MCF 10A (cell line): ENCODE measurements around the gene PCNX1. TPM values are rescaled to one million over a fixed set of nuclear protein-coding genes. Genes with fewer than 3 reads are reported as not detected.

Experiments used
- BruUV-seq: library from RNA; stranded (reverse); fragments of 400-500 nt; replicated peaks from 2 replicates; lab custom pipeline; 2021; lab: Mats Ljungman, UMichigan
- CTCF ChIA-PET: fragments of 300-600 bp; sonication (Branson Sonifier 250); formaldehyde crosslinking; extraction: SDS; loops from one replicate; lab custom pipeline; 2021; ENCODE audit warnings: antibody characterized with exemption, inconsistent platforms; lab: Yijun Ruan, JAX
- POLR2A ChIA-PET: fragments of 300-600, 350-650 bp; sonication (Branson Sonifier 250); formaldehyde crosslinking; extraction: SDS; loops from one replicate; lab custom pipeline; 2020; ENCODE audit warnings: antibody characterized with exemption, inconsistent platforms; lab: Yijun Ruan, JAX
- DNase-seq: peaks from one replicate; pipeline ENCODE4 v3.0.0-alpha.2; 2018; ENCODE audit not compliant: unreplicated experiment
- H3K27ac Mint-ChIP-seq: one replicate; pipeline ENCODE4 v1.8.0; 2022; ENCODE audit warnings: mild to moderate bottlenecking, low read depth, mixed read lengths; ENCODE audit not compliant: unreplicated experiment
- H3K27me3 Mint-ChIP-seq: one replicate; pipeline ENCODE4 v1.8.0; 2022; ENCODE audit warnings: mixed read lengths; ENCODE audit not compliant: insufficient read depth, unreplicated experiment
- H3K36me3 Mint-ChIP-seq: one replicate; pipeline ENCODE4 v1.8.0; 2022; ENCODE audit warnings: mild to moderate bottlenecking, moderate library complexity, mixed read lengths; ENCODE audit not compliant: insufficient read depth, unreplicated experiment
- H3K4me1 Mint-ChIP-seq: one replicate; pipeline ENCODE4 v1.8.0; 2022; ENCODE audit warnings: mixed read lengths; ENCODE audit not compliant: insufficient read depth, unreplicated experiment
- H3K4me3 Mint-ChIP-seq: one replicate; pipeline ENCODE4 v1.8.0; 2022; ENCODE audit warnings: mild to moderate bottlenecking, moderate library complexity, mixed read lengths; ENCODE audit not compliant: unreplicated experiment
- H3K9me3 Mint-ChIP-seq: one replicate; pipeline ENCODE4 v1.8.0; 2022; ENCODE audit warnings: mixed read lengths; ENCODE audit not compliant: unreplicated experiment
- CTCF ChIP-seq: fragments of 200-600 bp; IDR thresholded peaks from one replicate; pipeline ENCODE4 v1.8.0; 2022; ENCODE audit warnings: antibody characterized with exemption, mild to moderate bottlenecking; ENCODE audit not compliant: unreplicated experiment
- intact Hi-C: fragments of 100-400 bp; cut with micrococcal nuclease; formaldehyde crosslinking; loops from 2 replicates; pipeline ENCODE4 v1.14.1; 2022
- total RNA-seq: library from RNA; stranded (reverse); gene quantifications from 2 replicates; pipeline ENCODE4 v1.2.3, GENCODE V29; 2022

PCNX1 gene
- total RNA-seq, 1 experiment from 2014 or later = 55.6 TPM

- Mint-ChIP-seq H3K9me3 (no peaks in the 10 kb centered on the region), H3K27ac (no peak overlapping the region), H3K4me3 (peak overlapping the region; percentile 29), H3K4me1 (peaks cover 46% of the 10 kb centered on the region), H3K36me3 (peaks cover 6% of the 10 kb centered on the region), H3K27me3 (no peaks in the 10 kb centered on the region)
- no TSS peak for BruUV-seq
- ChIA-PET CTCF (no interaction called here), POLR2A (interaction anchor here (0.6 to 2.8 kb wide), 5 partner anchors 9 to 111 kb away, joined by 3 to 53 read pairs (median 8); partner anchors contain the start of gene PCNX1)
- TF ChIP-seq CTCF = no peak
- intact Hi-C loops = no loop called here
- DNase-seq = peak; percentile 84
These were observed 14.4 kb downstream of the PCNX1 start for GRCh38 chr14:70921669-70922068.

- TF ChIP-seq CTCF = no peak
- POLR2A ChIA-PET = no interaction called here
- CTCF ChIA-PET = interaction anchor here (1.1 to 1.9 kb wide), 2 partner anchors 9 to 18 kb away, joined by 4 to 6 read pairs; partner anchors contain the start of gene PCNX1
- Mint-ChIP-seq H3K27me3 (no peaks in the 10 kb centered on the region), H3K4me3 (no peak overlapping the region), H3K27ac (no peak overlapping the region), H3K36me3 (no peaks in the 10 kb centered on the region), H3K9me3 (no peaks in the 10 kb centered on the region), H3K4me1 (peaks cover 38% of the 10 kb centered on the region)
- intact Hi-C loops = no loop called here
- no peak for DNase-seq
- BruUV-seq = no TSS peak
These were observed 17.3 kb downstream of the PCNX1 start for GRCh38 chr14:70924521-70924920.

GRCh38 chr14:70926235-70926830 is 19.1 kb downstream of the PCNX1 start:
- Mint-ChIP-seq H3K4me3 (no peak overlapping the region), H3K4me1 (peaks cover 31% of the 10 kb centered on the region), H3K9me3 (no peaks in the 10 kb centered on the region), H3K36me3 (no peaks in the 10 kb centered on the region), H3K27me3 (no peaks in the 10 kb centered on the region), H3K27ac (no peak overlapping the region)
- DNase-seq = no peak
- BruUV-seq = no TSS peak
- no peak for TF ChIP-seq CTCF
- CTCF ChIA-PET = interaction anchor here (0.8 to 1.9 kb wide), 3 partner anchors 19 to 40 kb away, joined by 3 to 6 read pairs (median 3); partner anchors contain the start of gene PCNX1
- intact Hi-C loops = no loop called here
- POLR2A ChIA-PET = interaction anchor here (1.2 kb wide), 2 partner anchors 18 to 19 kb away, joined by 3 to 5 read pairs; partner anchors contain the start of gene PCNX1

- ChIA-PET CTCF (interaction anchor here (0.6 to 1.0 kb wide), 2 partner anchors 42 to 114 kb away, joined by 3 read pairs; no protein-coding TSS in a partner anchor), POLR2A (interaction anchor here (0.6 to 2.4 kb wide), 8 partner anchors 9 to 101 kb away, joined by 3 to 8 read pairs (median 3); no protein-coding TSS in a partner anchor)
- Mint-ChIP-seq H3K9me3 (no peaks in the 10 kb centered on the region), H3K27ac (no peak overlapping the region), H3K36me3 (no peaks in the 10 kb centered on the region), H3K4me3 (no peak overlapping the region), H3K27me3 (no peaks in the 10 kb centered on the region), H3K4me1 (peaks cover 30% of the 10 kb centered on the region)
- intact Hi-C loops = no loop called here
- BruUV-seq = no TSS peak
- TF ChIP-seq CTCF = no peak
- no peak for DNase-seq
These were observed 23.7 kb downstream of the PCNX1 start for GRCh38 chr14:70931008-70931407.
